GM12873 (cell line): ENCODE results near the gene ANGPTL2.

Experiments
- CTCF ChIP-seq: IDR thresholded peaks from 2 replicates; pipeline ENCODE4 v1.5.1; 2012; ENCODE audit warnings: low read depth, mild to moderate bottlenecking, moderate library complexity, low read length, control low read depth; ENCODE audit not compliant: insufficient read depth; ENCODE audit errors: missing control alignments

The ANGPTL2 gene

GRCh38 chr9:127092041-127092608 lies 30.3 kb downstream of the ANGPTL2 start:
- no peak for TF ChIP-seq CTCF

DNA sequence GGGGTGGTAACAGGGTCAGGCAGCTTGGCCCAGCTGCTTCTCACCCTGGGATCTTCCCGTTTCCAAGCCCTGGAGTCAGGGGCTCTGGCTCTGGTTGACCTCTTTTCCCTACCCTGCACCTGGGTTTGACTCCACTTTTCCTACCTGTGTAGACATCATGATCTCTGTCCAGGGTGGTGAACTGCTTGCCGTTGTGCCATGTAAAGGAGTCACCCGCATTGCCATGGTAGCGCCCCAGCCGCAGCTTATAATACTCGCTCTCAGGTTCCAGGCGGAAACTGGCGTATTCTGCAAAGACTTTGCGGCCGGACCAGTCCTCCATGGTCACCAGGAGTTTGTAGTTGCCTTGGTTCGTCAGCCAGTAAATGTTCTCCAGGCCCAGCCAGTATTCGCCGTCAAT lies 30.9 kb downstream of the ANGPTL2 start:
- no peak for TF ChIP-seq CTCF

DNA sequence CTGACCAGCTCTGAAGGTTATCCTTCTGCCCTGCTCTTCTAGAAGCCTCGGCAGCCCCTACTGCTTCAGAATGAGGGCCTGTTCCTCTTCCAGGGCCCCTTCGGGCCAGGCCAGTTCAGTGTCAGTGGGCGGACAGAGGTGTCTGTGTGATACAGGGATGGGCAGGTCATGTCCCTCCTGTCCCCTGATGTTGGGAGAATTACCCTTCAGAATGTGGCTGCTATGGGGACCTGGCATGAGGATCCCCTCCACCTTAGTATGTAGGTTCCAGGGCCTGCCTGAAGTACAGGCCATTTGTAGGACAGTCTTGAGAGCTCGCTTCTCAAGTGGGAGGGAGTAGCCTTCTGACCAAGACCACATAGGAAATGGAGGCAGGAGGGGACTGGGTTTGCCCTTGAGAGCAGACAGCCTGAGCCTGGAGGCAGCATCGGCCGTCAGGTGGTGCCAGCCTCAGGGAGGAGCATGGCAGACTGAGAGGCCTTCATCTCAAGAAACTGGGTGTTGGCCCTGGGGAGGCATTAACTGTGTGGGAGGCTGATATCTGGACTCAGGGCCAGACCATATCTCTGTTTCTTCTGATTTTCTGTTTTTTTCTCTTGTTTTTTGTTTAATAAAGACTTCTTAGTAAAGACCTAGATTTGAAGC lies 32.0 kb downstream of the ANGPTL2 start:
- no peak for TF ChIP-seq CTCF

GRCh38 chr9:127089631-127090081 lies 32.8 kb downstream of the ANGPTL2 start:
- TF ChIP-seq CTCF = no peak

- no peak for TF ChIP-seq CTCF
Measured at GRCh38 chr9:127088724-127089615, 33.5 kb downstream of the ANGPTL2 start.

GRCh38 chr9:127087836-127088235 lies 34.6 kb downstream of the ANGPTL2 start:
- TF ChIP-seq CTCF = no peak

DNA sequence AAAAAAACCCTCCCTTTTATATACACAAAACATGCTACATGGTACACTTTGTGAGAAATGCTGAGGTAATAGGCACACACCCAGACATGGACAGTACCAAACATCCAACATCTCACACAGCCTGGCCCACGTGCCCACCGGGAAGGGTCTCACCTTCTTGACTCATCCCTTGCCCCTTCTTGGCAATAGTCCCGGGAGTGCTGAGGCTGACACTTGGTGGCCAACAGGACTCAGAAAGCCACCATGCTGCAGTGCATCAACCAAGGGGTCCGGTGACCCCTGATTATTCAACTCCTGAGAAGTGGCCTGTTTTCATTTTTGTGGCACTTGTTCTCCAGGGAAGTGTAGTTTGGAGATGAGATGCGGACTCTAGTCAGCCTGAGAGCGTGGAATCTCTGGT lies 35.0 kb downstream of the ANGPTL2 start:
- no peak for TF ChIP-seq CTCF
